ENCODE results near the gene CDR2. TPM values are rescaled to one million over a fixed set of nuclear protein-coding genes. Genes with fewer than 3 reads are reported as not detected.

The CDR2 gene
- total and polyA plus RNA-seq, 2 of the 13 experiments (the other 11 are each of a cell fraction or from before 2014, with no cell fraction given), result 59.0 to 78.9 TPM

DNA sequence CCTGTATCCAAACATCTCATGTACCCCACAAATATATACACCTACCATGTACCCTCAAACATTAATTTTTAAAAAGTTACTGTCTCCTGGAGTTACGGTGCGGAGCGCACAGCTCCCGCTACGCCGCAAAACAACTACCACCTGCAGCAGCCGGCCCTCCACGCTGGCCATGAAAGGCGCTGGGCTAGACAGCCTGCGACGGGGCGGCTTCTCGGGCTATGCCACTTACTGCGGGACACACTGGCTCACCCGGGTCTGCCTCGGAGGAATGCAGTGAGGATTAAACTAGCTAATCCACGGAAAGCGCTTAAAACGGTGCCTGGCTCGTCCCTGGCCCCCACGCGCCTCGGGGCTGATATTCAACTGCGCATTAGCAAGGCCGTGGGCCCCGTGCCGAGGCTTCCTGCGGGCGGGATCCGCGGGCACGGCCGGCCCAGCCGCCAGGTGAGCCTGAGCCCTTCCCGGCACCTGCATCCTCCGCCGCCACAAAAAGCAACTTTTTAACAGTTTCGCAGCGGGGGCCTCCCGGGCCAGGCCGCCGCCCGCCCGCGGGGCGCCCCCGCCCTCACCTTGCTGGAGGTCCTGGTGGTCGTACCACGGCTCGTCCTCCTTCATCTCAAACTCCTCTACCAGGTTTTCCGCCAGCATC is 633 bp downstream of the CDR2 start (continued):
- TF ChIP-seq, protein P1, sequence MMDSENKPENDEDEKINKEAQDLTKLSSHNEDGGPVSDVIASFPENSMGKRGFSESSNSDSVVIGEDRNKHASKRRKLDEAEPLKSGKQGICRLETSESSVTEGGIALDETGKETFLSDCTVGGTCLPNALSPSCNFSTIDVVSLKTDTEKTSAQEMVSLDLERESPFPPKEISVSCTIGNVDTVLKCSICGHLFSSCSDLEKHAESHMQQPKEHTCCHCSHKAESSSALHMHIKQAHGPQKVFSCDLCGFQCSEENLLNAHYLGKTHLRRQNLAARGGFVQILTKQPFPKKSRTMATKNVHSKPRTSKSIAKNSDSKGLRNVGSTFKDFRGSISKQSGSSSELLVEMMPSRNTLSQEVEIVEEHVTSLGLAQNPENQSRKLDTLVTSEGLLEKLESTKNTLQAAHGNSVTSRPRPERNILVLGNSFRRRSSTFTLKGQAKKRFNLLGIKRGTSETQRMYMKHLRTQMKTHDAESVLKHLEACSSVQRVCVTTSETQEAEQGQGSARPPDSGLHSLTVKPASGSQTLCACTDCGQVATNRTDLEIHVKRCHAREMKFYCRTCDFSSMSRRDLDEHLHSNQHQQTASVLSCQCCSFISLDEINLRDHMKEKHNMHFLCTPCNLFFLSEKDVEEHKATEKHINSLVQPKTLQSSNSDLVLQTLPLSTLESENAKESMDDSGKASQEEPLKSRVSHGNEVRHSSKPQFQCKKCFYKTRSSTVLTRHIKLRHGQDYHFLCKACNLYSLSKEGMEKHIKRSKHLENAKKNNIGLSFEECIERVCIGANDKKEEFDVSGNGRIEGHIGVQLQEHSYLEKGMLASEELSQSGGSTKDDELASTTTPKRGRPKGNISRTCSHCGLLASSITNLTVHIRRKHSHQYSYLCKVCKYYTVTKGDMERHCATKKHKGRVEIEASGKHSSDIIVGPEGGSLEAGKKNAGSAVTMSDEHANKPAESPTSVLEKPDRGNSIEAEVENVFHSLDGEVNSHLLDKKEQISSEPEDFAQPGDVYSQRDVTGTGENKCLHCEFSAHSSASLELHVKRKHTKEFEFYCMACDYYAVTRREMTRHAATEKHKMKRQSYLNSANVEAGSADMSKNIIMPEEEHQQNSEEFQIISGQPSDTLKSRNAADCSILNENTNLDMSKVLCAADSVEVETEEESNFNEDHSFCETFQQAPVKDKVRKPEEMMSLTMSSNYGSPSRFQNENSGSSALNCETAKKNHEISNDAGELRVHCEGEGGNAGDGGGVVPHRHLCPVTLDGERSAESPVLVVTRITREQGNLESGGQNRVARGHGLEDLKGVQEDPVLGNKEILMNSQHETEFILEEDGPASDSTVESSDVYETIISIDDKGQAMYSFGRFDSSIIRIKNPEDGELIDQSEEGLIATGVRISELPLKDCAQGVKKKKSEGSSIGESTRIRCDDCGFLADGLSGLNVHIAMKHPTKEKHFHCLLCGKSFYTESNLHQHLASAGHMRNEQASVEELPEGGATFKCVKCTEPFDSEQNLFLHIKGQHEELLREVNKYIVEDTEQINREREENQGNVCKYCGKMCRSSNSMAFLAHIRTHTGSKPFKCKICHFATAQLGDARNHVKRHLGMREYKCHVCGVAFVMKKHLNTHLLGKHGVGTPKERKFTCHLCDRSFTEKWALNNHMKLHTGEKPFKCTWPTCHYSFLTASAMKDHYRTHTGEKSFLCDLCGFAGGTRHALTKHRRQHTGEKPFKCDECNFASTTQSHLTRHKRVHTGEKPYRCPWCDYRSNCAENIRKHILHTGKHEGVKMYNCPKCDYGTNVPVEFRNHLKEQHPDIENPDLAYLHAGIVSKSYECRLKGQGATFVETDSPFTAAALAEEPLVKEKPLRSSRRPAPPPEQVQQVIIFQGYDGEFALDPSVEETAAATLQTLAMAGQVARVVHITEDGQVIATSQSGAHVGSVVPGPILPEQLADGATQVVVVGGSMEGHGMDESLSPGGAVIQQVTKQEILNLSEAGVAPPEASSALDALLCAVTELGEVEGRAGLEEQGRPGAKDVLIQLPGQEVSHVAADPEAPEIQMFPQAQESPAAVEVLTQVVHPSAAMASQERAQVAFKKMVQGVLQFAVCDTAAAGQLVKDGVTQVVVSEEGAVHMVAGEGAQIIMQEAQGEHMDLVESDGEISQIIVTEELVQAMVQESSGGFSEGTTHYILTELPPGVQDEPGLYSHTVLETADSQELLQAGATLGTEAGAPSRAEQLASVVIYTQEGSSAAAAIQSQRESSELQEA (CRISPR knock-in tag; IDR thresholded peaks at IDR 0.05; ENCODE audit: not compliant biosample characterization), result no peak
- TF ChIP-seq, protein P2, sequence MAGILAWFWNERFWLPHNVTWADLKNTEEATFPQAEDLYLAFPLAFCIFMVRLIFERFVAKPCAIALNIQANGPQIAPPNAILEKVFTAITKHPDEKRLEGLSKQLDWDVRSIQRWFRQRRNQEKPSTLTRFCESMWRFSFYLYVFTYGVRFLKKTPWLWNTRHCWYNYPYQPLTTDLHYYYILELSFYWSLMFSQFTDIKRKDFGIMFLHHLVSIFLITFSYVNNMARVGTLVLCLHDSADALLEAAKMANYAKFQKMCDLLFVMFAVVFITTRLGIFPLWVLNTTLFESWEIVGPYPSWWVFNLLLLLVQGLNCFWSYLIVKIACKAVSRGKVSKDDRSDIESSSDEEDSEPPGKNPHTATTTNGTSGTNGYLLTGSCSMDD (CRISPR knock-in tag; IDR thresholded peaks at IDR 0.05), result peak; percentile 29; the same call in 1 of the 2 replicates
- TF ChIP-seq REPIN1 (CRISPR knock-in tag; IDR thresholded peaks at IDR 0.05; ENCODE audit: borderline replicate concordance, low read depth), result peak; percentile 17; the same call in 1 of the 2 replicates
- TF ChIP-seq ZNF501 (CRISPR knock-in tag; IDR thresholded peaks at IDR 0.05), result no peak; the same call in none of the 2 replicates
- no peak for TF ChIP-seq ZNF460 (CRISPR knock-in tag; IDR thresholded peaks at IDR 0.05; ENCODE audit: borderline replicate concordance)
- TF ChIP-seq DPF2 (CRISPR knock-in tag; IDR thresholded peaks at IDR 0.05; ENCODE audit: borderline replicate concordance, low read depth), result 0 out of 2 replicates have a peak, but pooled peaks have one; percentile 8
- peak; percentile 28; the same call in 1 of the 2 replicates for TF ChIP-seq ZFP37 (CRISPR knock-in tag; IDR thresholded peaks at IDR 0.05; ENCODE audit: borderline replicate concordance)
- TF ChIP-seq, protein P3, sequence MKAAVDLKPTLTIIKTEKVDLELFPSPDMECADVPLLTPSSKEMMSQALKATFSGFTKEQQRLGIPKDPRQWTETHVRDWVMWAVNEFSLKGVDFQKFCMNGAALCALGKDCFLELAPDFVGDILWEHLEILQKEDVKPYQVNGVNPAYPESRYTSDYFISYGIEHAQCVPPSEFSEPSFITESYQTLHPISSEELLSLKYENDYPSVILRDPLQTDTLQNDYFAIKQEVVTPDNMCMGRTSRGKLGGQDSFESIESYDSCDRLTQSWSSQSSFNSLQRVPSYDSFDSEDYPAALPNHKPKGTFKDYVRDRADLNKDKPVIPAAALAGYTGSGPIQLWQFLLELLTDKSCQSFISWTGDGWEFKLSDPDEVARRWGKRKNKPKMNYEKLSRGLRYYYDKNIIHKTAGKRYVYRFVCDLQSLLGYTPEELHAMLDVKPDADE (CRISPR knock-in tag; IDR thresholded peaks at IDR 0.05), result 0 out of 2 replicates have a peak, but pooled peaks have one; percentile 29
- TF ChIP-seq, protein P4, sequence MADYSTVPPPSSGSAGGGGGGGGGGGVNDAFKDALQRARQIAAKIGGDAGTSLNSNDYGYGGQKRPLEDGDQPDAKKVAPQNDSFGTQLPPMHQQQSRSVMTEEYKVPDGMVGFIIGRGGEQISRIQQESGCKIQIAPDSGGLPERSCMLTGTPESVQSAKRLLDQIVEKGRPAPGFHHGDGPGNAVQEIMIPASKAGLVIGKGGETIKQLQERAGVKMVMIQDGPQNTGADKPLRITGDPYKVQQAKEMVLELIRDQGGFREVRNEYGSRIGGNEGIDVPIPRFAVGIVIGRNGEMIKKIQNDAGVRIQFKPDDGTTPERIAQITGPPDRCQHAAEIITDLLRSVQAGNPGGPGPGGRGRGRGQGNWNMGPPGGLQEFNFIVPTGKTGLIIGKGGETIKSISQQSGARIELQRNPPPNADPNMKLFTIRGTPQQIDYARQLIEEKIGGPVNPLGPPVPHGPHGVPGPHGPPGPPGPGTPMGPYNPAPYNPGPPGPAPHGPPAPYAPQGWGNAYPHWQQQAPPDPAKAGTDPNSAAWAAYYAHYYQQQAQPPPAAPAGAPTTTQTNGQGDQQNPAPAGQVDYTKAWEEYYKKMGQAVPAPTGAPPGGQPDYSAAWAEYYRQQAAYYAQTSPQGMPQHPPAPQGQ (CRISPR knock-in tag; IDR thresholded peaks at IDR 0.05; ENCODE audit: borderline replicate concordance), result no peak
- no peak for TF ChIP-seq TBL1XR1 (IDR thresholded peaks at IDR 0.05; ENCODE audit: borderline replicate concordance, low read length, partially characterized antibody)
- no peak for TF ChIP-seq PPARG (CRISPR knock-in tag; conservative IDR thresholded peaks at IDR 0.05)
- TF ChIP-seq, protein P5, sequence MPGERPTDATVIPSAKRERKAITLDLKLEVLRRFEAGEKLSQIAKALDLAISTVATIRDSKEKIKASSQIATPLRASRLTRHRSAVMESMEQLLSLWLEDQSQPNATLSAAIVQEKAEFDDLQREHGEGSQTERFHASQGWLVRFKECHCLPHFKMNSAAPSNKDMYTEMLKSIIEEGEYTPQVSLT (CRISPR knock-in tag; IDR thresholded peaks at IDR 0.05; ENCODE audit: borderline replicate concordance, low read depth), result no peak

Measured in HepG2 (cell line).